Motor neuron (in vitro differentiated cells): ENCODE data around the gene MAST2. TPM values are rescaled to one million over a fixed set of nuclear protein-coding genes. Genes with fewer than 3 reads are reported as not detected.
"Not testable (repeated sequence)": the region's sequence is repeated elsewhere in the genome, so short reads cannot be mapped to it uniquely, and the experiment has no call there.

Experiments
- ATAC-seq, 8 experiments: fragments of 200-7000 bp; cut with Tn5 transposase; replicated peaks in 6 of 8; 2 replicates each; pipeline ENCODE4 v1.8.0; 2021; ENCODE audit warnings: mild to moderate bottlenecking in 8 of 8, moderate library complexity in 8 of 8
- H3K27ac ChIP-seq, 2 donors: fragments of 250-450 bp; sonication (Bioruptor Pico); 2 replicates each; pipeline ENCODE4 v1.9.0; 2021; ENCODE audit warnings: antibody characterized with exemption in 2 of 2, mild to moderate bottlenecking in 2 of 2, moderate library complexity in 1 of 2
- H3K4me1 ChIP-seq, 2 donors: fragments of 250-450 bp; sonication (Bioruptor Pico); replicated peaks in 1 of 2; 2 replicates each; pipeline ENCODE4 v1.6.1; 2021; ENCODE audit warnings: antibody characterized with exemption in 2 of 2, mild to moderate bottlenecking in 2 of 2, moderate library complexity in 1 of 2
- H3K4me3 ChIP-seq, 5 donors: fragments of 250-450 bp; sonication (Bioruptor Pico); 2 replicates each; pipeline ENCODE4 v1.9.0; 2021; ENCODE audit warnings: antibody characterized with exemption in 5 of 5, mild to moderate bottlenecking in 5 of 5, moderate library complexity in 4 of 5
- WGBS, 10 experiments: fragments of 450-650 bp; shearing (Covaris generic); methylation state at CpG; one replicate each; pipeline ENCODE4 v1.0.0; 2022; 5-methylcytosine and 5-hydroxymethylcytosine counted together
- in situ Hi-C, 9 experiments: fragments of 400-800 bp; cut with MboI; loops; one replicate each; pipeline ENCODE4 v1.15.0; 2021; ENCODE audit warnings: low sequenced_read_pairs in 9 of 9, low pct_unique_long_range_greater_than_20kb in 2 of 9; ENCODE audit not compliant: unreplicated experiment in 9 of 9
- total RNA-seq, 8 experiments: library from RNA; unstranded; fragments of 300-600 nt; gene quantifications; 2 replicates each; pipeline versions ENCODE4 v1.2.3 to v1.2.4, GENCODE V29; 2022

MAST2 gene
- total RNA-seq, 8 experiments from 2014 or later, result 17.8 to 50.0 (median 31.7) TPM

- H3K27ac ChIP-seq, result peak overlapping the region in 1 of 2 donors; percentile 18
- peaks cover 0 to 9% of the 10 kb centered on the region in 2 donors for H3K4me1 ChIP-seq
- no peak overlapping the region for H3K4me3 ChIP-seq
- peak in 4 of 8 experiments; percentile 5 to 50 (median 40) for ATAC-seq
- in situ Hi-C loops, result loop anchor here in 4 of 9 experiments (25.0 kb wide), 1 partner anchor 145 kb away; the partner anchor contains the start of genes P3R3URF (in 4 of the 4), POMGNT1 (in 4 of the 4) and TSPAN1 (in 4 of the 4)
These were observed 238.6 kb downstream of the MAST2 start for GRCh38 chr1:46041974-46042373.

GRCh38 chr1:46043458-46044017 is 240.1 kb downstream of the MAST2 start:
- H3K4me3 ChIP-seq, result no peak overlapping the region
- in situ Hi-C loops, result loop anchor here in 4 of 9 experiments (25.0 kb wide), 1 partner anchor 144 kb away; the partner anchor contains the start of genes P3R3URF (in 4 of the 4), POMGNT1 (in 4 of the 4) and TSPAN1 (in 4 of the 4)
- H3K4me1 ChIP-seq, result peaks cover 0 to 9% of the 10 kb centered on the region in 2 donors
- H3K27ac ChIP-seq, result no peak overlapping the region
- peak in 3 of 8 experiments; percentile 71 to 77 (median 73) for ATAC-seq
- WGBS, 10 experiments, result 31 to 100% (median 58%) methylated on average over 1 to 11 of the region's 11 CpGs

GRCh38 chr1:46044116-46044515 is 240.7 kb downstream of the MAST2 start:
- Histone ChIP-seq H3K4me1 (peaks cover 0 to 9% of the 10 kb centered on the region in 2 donors), H3K27ac (no peak overlapping the region), H3K4me3 (no peak overlapping the region)
- 14 to 100% (median 89%) methylated on average over 1 to 5 of the region's 5 CpGs; no CpG with 5 or more reads in 2 of the 10 experiments for WGBS, 10 experiments
- in situ Hi-C loops, result loop anchor here in 4 of 9 experiments (25.0 kb wide), 1 partner anchor 143 kb away; the partner anchor contains the start of genes P3R3URF (in 4 of the 4), POMGNT1 (in 4 of the 4) and TSPAN1 (in 4 of the 4)
- no peak for ATAC-seq

DNA sequence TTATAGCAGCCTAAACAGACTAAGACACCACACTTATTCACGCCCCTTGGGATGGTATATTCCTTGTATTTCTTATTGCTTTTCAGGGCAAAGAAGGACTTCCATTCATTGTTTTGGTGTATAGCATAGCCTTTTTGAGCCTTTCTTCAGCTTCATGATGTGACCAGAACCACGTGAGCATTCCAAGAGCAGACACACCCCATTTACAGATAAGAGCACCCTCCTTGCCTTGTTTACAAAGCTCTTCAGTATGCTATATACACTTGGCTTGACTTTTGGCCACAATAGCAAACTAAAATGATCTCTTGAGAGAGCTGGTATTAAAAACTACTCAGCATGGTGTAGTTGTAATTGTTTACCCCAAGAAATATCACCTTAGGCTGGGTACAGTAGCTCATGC is 250.3 kb downstream of the MAST2 start:
- peak in 2 of 8 experiments; percentile 45 to 55 for ATAC-seq
- H3K27ac ChIP-seq, result no peak overlapping the region
- H3K4me3 ChIP-seq, result no peak overlapping the region
- in situ Hi-C loops, result no loop called here
- WGBS, 10 experiments, result 25 to 100% (median 90%) methylated on average over 2 of the region's 2 CpGs; no CpG with 5 or more reads in 3 of the 10 experiments
- H3K4me1 ChIP-seq, result no peaks in the 10 kb centered on the region

DNA sequence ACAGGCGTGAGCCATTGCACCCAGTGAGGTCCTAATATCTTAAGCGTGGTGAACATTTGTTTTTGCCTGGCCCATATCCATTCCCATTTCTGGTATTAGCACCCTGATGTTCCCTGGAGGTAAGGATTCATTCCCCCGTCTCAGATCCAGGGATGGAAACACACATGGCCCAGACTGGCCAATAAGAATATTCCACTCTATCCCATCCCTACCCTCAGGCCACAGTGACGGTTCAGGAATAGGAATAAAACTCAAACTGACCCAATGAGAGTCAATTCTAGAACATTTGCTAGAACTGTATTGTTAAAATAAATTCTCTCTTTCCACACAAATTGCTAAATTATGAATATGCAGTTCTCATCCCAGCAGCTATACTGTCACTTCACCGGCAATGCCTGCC is 252.9 kb downstream of the MAST2 start:
- Histone ChIP-seq H3K4me3 (no peak overlapping the region), H3K27ac (no peak overlapping the region), H3K4me1 (no peaks in the 10 kb centered on the region)
- ATAC-seq, result peak in 2 of 8 experiments; percentile 58 to 62
- in situ Hi-C loops, result no loop called here
- WGBS, 10 experiments, result 36 to 100% (median 92%) methylated on average over 2 to 5 of the region's 5 CpGs

- H3K4me3 ChIP-seq, H3K4me1 ChIP-seq, ATAC-seq, H3K27ac ChIP-seq, in situ Hi-C loops: not testable (repeated sequence)
- 23 to 100% (median 93%) methylated on average over 1 to 4 of the region's 4 CpGs; no CpG with 5 or more reads in 1 of the 10 experiments for WGBS, 10 experiments
These were observed 253.8 kb downstream of the MAST2 start for GRCh38 chr1:46057215-46057614.

DNA sequence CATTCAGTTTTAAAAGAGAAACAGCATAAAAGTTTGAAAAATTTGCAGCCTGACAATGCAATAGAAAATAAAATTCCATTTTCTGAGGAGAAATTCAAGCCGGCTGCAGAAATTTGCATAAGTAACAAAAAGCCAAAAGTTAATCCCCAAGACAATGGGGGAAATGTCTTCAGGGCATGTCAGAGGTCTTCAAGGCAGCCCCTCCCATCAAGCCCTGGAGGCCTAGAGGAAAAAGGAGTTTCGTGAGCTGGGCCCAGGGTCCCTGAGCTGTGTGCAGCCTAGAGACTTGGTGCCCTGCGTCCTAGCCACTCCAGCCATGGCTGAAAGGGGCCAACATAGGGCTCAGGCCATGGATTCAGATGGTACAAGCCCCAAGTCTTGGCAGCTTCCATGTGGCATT is 254.4 kb downstream of the MAST2 start:
- 29 to 98% (median 91%) methylated on average over 1 to 3 of the region's 3 CpGs; no CpG with 5 or more reads in 2 of the 10 experiments for WGBS, 10 experiments

GRCh38 chr1:46058936-46059335 is 255.5 kb downstream of the MAST2 start:
- ATAC-seq, result no peak
- in situ Hi-C loops, result no loop called here
- Histone ChIP-seq H3K4me3 (no peak overlapping the region), H3K27ac (no peak overlapping the region), H3K4me1 (no peaks in the 10 kb centered on the region)
- 37 to 100% (median 90%) methylated on average over 2 to 5 of the region's 5 CpGs; no CpG with 5 or more reads in 1 of the 10 experiments for WGBS, 10 experiments

More for the DNA sequence above, 254.4 kb downstream of the MAST2 start:
- in situ Hi-C loops, result no loop called here
- Histone ChIP-seq H3K4me1 (no peaks in the 10 kb centered on the region), H3K4me3 (no peak overlapping the region), H3K27ac (no peak overlapping the region)
- ATAC-seq, result no peak

DNA sequence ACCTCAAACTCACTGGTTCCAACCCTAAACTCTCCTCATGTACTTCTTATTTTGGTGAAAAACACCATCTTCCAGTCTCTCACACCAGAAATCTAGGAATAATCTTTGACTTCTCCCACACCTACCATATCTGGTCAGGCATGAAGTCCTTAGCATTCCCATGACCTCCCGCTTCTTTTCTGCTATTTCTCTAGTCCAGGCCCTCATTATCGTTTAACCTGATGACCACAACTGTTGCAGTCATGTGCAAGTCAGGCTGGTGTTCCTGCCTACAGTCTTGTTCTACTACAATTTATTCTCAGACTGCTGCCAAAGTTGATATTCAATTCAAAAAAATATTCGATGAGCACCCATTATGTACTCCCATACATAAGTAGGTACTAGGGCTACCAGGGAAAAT is 257.7 kb downstream of the MAST2 start:
- Histone ChIP-seq H3K27ac (no peak overlapping the region), H3K4me3 (no peak overlapping the region), H3K4me1 (no peaks in the 10 kb centered on the region)
- ATAC-seq, result no peak
- in situ Hi-C loops, result no loop called here
- 50 to 100% (median 68%) methylated on average over 1 to 3 of the region's 3 CpGs; no CpG with 5 or more reads in 2 of the 10 experiments for WGBS, 10 experiments

DNA sequence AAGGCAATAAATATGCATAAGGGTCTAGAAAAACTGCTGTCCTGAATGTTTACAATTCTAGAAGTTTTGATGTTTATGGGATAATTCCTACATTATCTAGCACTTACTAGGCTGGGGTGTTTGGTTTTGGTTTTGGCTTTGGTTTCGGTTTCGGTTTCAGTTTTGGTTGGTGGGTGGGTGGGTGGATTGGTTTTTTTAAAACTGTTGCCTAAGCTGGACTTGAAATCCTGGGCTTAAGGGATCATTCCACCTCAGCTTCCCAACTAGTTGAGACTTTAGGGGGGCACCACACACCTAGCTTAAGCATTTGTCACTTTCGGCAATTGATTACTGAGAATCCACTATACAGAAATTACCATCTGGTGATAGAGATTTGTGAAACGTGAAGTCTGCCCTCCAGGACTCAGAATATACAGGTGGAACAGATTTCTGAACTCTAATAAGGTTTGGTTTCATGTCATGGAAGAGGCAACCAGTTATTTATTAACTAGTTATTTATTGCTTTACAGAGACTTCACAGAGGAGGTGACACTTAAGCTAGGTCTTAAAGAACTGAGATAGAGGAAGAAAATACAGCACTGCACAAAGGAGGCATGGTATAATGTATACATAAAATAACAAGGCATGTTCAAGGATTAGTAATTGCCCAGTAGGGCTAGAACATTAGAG is 259.4 kb downstream of the MAST2 start:
- 40 to 92% (median 84%) methylated on average over 1 to 4 of the region's 4 CpGs; no CpG with 5 or more reads in 2 of the 10 experiments for WGBS, 10 experiments
- Histone ChIP-seq H3K4me1 (no peaks in the 10 kb centered on the region), H3K4me3 (no peak overlapping the region), H3K27ac (no peak overlapping the region)
- peak in 1 of 8 experiments; percentile 18 for ATAC-seq
- in situ Hi-C loops, result no loop called here

GRCh38 chr1:46064708-46065107 is 261.3 kb downstream of the MAST2 start:
- WGBS, 10 experiments, result 50 to 100% (median 87%) methylated on average over 1 of the region's 1 CpG
- no peak for ATAC-seq
- H3K27ac ChIP-seq, result no peak overlapping the region
- H3K4me3 ChIP-seq, result no peak overlapping the region
- no peaks in the 10 kb centered on the region for H3K4me1 ChIP-seq
- in situ Hi-C loops, result no loop called here

DNA sequence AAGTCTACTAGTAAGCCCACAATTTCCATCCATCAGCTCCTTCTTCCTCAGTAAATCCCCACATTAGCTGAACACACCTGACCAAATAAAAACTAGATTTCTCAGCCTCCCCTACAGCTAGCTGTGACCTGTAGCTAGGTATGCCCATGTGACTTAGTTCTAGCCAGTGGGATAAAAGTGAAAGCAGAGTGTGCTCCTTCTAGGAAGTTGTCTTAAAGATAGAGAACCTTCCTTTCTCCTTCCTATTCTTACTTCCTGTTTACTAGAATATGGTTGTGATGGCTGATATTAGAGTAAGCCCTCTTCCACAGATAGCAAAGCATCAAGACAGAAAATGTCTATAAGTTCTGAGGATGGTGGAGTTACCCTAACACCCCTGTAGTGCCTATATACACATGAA is 262.0 kb downstream of the MAST2 start:
- in situ Hi-C loops, result no loop called here

GRCh38 chr1:46067652-46068051 is 264.2 kb downstream of the MAST2 start:
- H3K4me3 ChIP-seq, result no peak overlapping the region
- 60 to 100% (median 100%) methylated on average over 1 of the region's 1 CpG; no CpG with 5 or more reads in 2 of the 10 experiments for WGBS, 10 experiments
- in situ Hi-C loops, result no loop called here
- peak in 1 of 8 experiments; percentile 23 for ATAC-seq
- no peaks in the 10 kb centered on the region for H3K4me1 ChIP-seq
- H3K27ac ChIP-seq, result no peak overlapping the region

More for the DNA sequence above, 262.0 kb downstream of the MAST2 start:
- ATAC-seq, result no peak
- Histone ChIP-seq H3K4me3 (no peak overlapping the region), H3K4me1 (no peaks in the 10 kb centered on the region), H3K27ac (no peak overlapping the region)
